ENCODE measurements around the gene AP3S2.

- no peak for TF ChIP-seq GATA2 (IDR thresholded peaks at IDR 0.05; ENCODE audit: low read depth, low read length)
- no peak for TF ChIP-seq GATA3 (IDR thresholded peaks at IDR 0.05; ENCODE audit: low read depth, low read length)
Measured at GRCh38 chr15:89810837-89811236, 83.0 kb downstream of the AP3S2 start.

Data from SH-SY5Y (cell line).